Measurements from ENCODE around the gene KLK2.
A peak's percentile ranks its signal among the peaks of the same experiment; 100 is the strongest.

KLK2 gene

DNA sequence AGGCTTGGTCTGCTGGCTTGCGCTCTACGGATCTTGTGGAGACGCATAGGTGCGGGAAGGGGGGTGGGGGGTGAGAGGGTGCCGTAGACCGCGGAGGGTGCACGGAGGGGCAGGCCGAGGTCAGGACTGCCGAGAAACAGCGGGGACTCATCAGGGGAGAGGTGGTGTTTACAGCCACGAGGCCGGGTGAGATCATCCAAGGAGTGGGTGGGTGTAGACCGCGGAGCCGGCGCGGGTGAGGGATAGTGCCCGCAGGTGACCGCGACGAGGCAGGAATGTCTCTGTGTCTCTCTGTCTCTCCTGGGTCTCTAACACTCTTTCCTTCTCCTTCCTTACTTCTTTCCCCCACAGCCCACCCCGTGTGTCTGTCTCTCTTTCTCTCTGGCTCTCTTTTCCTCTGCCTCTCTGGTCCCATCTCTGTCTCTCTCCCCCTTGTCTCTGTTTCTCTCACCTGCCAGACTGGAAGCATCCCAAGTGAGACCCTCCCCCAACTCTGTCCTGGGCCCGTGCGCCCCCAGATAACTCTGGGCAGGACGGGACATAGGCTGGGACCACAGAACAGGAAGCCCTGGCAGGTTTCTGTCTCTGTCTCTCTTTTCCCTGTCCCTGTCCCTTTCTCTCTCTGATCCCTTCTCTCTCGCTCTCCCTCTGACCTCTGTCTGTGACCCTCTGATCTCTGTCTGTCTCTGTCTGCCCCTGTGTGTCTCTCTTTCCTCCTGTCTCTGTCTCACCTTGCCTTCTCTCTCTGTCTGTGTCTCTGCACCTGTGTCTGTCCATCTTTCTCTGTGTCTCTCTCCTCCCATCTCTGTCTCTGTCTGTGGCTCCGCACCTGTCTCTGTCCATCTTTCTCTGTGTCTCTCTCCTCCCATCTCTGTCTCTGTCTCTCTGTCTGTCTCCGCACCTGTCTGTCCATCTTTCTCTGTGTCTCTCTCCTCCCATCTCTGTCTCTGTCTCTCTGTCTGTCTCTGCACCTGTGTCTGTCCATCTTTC is 39.8 kb downstream of the KLK2 start:
- H3K9me3 Mint-ChIP-seq: no peaks in the 10 kb centered on the region
- H3K27ac Mint-ChIP-seq: no peak overlapping the region
- peak; percentile 72 for ATAC-seq

DNA sequence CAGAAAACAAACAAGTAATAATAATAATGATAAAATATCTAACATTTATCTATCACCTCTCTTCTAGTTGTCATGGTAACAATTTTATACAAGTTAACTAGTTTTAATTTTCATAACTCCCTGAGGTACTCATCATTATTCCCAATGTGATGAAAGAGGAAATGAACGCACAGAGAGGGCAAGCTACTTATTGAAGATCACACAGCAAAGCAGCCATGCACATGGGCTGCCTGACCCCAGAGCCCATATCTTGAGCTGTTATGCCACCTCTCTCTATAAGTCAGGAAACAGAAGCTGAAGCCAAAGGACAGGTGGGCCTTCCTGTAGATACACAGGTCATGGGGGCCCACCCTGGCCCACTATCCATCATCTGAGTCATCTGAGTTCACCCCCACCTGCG is 42.8 kb downstream of the KLK2 start:
- Mint-ChIP-seq H3K4me3 (no peak overlapping the region), H3K9me3 (no peaks in the 10 kb centered on the region), H3K27ac (no peak overlapping the region), H3K4me1 (no peaks in the 10 kb centered on the region), H3K36me3 (ENCODE audit: low read depth) (no peaks in the 10 kb centered on the region), H3K27me3 (peaks cover 30% of the 10 kb centered on the region)
- no peak for DNase-seq
- no peak for ATAC-seq

More for the DNA sequence above, 39.8 kb downstream of the KLK2 start:
- Mint-ChIP-seq H3K36me3 (ENCODE audit: low read depth) (no peaks in the 10 kb centered on the region), H3K27me3 (peaks cover 44% of the 10 kb centered on the region), H3K4me1 (no peaks in the 10 kb centered on the region), H3K4me3 (no peak overlapping the region)
- DNase-seq: peak; percentile 46

DNA sequence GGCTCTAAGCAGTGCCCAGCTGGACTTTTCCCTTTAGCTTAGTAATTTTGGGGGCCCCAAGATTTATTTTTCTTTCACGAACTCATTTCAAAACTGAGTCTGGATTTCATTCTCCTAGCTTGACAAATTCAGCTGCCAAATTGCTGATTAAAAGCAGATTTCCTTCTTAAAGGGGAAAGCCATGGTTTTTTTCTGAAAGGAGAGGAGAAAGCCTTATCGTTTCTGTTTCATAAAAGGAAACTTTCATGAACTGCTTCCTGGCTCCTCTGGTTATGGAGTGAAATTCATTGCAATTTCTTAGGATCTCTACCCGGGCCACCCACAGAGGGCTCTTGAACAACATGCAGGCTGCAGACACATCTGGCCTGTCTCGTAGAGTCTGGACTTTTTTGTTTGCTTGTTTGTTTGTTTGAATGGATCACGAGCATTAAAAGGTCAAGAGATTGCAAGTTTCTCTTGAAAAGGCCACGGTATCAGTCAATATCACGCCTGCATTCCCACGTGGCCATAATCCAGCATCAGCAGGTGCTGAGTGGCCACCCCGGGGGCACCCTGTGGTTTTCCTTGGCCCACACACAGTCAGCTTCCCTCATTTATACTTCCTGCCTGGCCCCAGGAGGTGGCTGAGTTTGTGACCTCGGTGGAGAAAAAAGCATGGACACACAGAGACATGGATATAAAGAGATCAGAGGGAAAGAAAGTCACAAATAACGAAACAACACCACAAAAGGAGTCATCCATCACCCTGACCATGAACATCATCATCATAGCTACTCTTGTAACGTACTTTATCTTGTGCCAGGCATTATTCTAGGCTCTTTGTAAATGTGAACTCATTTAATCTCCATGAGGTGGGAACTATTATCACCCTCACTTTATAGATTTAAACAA is 48.4 kb downstream of the KLK2 start:
- peaks cover 49% of the 10 kb centered on the region for H3K27me3 Mint-ChIP-seq

DNA sequence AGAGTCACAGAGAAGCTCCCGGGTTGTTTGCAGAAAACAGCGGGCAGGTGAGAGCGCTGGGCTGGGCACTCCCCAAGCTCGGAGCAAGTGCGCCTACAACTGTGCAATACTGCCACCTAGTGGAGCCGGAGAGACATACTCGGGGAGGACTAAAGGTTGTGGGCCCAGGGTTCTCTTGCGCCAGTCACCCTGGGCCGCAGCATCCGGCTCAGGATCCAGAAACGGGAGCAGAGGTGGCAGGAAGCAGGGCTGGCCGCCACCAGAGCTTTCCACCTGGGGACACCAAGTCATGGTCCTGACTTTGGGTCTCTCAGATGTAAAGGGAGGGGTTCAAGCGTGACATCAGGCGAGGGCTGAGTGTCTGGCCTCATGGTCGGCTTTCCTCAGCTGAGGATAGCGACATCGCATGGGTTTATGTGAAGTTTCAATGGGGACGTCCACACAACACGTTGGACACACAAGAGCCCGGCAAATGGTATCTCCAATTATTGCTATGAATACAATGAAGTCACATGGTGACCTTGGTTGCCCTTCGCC is 49.1 kb downstream of the KLK2 start:
- no peak overlapping the region for H3K4me3 Mint-ChIP-seq
- H3K4me1 Mint-ChIP-seq: peaks cover 9% of the 10 kb centered on the region
- peak; percentile 99 for ATAC-seq
- peaks cover 45% of the 10 kb centered on the region for H3K27me3 Mint-ChIP-seq
- H3K36me3 Mint-ChIP-seq (ENCODE audit: low read depth): no peaks in the 10 kb centered on the region
- H3K27ac Mint-ChIP-seq: no peak overlapping the region
- H3K9me3 Mint-ChIP-seq: no peaks in the 10 kb centered on the region
- peak; percentile 82 for DNase-seq

More for the DNA sequence above, 48.4 kb downstream of the KLK2 start:
- H3K27ac Mint-ChIP-seq: no peak overlapping the region
- no peaks in the 10 kb centered on the region for H3K36me3 Mint-ChIP-seq (ENCODE audit: low read depth)
- no peak for DNase-seq
- no peak for ATAC-seq
- no peaks in the 10 kb centered on the region for H3K9me3 Mint-ChIP-seq
- H3K4me3 Mint-ChIP-seq: no peak overlapping the region
- peaks cover 9% of the 10 kb centered on the region for H3K4me1 Mint-ChIP-seq

DNA sequence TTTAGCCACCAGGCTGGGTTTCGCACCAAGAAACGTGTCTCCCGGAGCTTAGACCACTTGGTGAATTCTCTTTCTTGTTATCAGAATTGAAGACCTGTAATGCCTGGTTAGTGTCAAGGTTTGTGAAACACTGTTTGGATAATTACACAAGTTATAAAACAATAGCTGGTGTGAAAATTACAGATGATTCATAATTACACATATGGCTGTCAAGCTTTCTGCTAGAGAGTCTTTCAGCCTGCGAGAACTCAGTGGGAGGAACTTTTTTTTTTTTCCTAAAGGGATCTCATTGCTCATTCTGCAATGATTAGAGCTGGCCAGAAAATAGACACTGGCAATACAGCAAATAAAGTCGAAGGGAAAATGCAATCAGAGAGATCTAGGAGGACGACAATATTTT is 51.3 kb downstream of the KLK2 start:
- H3K36me3 Mint-ChIP-seq (ENCODE audit: low read depth): no peaks in the 10 kb centered on the region
- no peak overlapping the region for H3K27ac Mint-ChIP-seq
- ATAC-seq: no peak
- no peak for DNase-seq
- peaks cover 43% of the 10 kb centered on the region for H3K27me3 Mint-ChIP-seq
- peaks cover 9% of the 10 kb centered on the region for H3K4me1 Mint-ChIP-seq
- no peaks in the 10 kb centered on the region for H3K9me3 Mint-ChIP-seq
- H3K4me3 Mint-ChIP-seq: no peak overlapping the region

DNA sequence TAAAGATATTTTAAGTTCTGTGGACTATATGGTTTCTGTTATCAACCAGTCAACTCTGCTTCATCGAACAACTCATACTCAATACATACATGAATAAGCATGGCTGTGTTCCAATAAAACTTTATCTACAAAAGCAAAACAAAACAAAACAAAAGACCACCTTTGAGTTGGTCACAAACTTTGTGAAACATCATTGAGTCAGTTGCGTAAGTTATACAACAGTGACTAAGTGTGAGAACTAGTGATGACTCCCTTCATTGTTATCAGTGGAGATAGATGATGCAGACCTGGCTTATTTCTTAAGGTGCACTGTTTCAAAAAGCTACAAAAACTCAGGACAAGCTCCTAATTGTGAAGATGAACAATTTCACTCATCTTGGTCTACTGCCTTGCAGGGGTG is 52.5 kb downstream of the KLK2 start:
- H3K4me3 Mint-ChIP-seq: no peak overlapping the region
- DNase-seq (no peak), ATAC-seq (no peak)
- H3K9me3 Mint-ChIP-seq: no peaks in the 10 kb centered on the region
- peaks cover 9% of the 10 kb centered on the region for H3K4me1 Mint-ChIP-seq
- H3K27me3 Mint-ChIP-seq: peaks cover 39% of the 10 kb centered on the region
- H3K36me3 Mint-ChIP-seq (ENCODE audit: low read depth): no peaks in the 10 kb centered on the region
- no peak overlapping the region for H3K27ac Mint-ChIP-seq

DNA sequence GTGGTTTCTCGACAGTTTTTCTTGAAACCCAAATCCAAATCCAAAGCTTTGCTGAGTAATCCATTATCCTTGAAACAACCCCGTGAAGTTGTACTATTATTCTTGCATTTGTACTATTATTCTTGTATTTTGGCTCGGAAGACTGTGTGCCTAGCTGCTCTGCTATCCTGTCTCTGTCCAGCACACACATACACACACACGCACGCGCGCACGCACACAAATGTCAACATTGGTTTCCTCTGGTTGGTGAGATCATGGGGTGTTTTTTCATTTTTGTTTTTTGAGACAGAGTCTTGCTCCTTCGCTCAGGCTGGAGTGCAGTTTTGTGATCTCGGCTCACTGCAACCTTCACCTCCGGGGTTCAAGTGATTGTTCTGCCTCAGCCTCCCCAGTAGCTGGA is 52.9 kb downstream of the KLK2 start:
- H3K4me3 Mint-ChIP-seq: no peak overlapping the region

DNA sequence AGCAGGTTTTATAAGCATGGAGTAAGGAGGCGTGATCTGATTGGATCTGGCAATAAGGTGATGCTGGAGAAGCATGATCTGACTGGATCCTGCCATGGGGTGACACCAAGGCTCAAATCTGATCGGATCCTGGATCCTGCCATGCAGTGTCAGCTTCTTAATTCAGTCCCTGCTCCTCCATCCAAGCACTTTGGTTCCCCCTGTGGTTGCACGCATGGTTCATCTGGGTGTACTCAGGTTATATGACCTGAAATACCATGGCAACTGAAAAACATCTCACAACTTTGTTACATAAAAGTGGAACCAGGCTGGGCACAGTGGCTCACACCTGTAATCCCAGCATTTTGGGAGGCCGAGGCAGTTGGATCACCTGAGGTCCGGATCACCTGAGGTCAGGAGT is 55.6 kb downstream of the KLK2 start:
- Mint-ChIP-seq H3K27ac (no peak overlapping the region), H3K4me1 (no peaks in the 10 kb centered on the region), H3K9me3 (no peaks in the 10 kb centered on the region), H3K36me3 (ENCODE audit: low read depth) (no peaks in the 10 kb centered on the region), H3K27me3 (peaks cover 45% of the 10 kb centered on the region), H3K4me3 (no peak overlapping the region)
- DNase-seq: no peak
- ATAC-seq: no peak

More for the DNA sequence above, 52.9 kb downstream of the KLK2 start:
- Mint-ChIP-seq H3K27ac (no peak overlapping the region), H3K27me3 (peaks cover 42% of the 10 kb centered on the region), H3K36me3 (ENCODE audit: low read depth) (no peaks in the 10 kb centered on the region), H3K9me3 (no peaks in the 10 kb centered on the region), H3K4me1 (peaks cover 9% of the 10 kb centered on the region)
- ATAC-seq (no peak), DNase-seq (no peak)

All from activated naive CD8-positive, alpha-beta T cell treated with anti-CD3 and anti-CD28 coated beads, Interleukin-2, amount 50 U/mL, for 24 hours (primary cell).